ENCODE results near the gene ADAMTSL4.

- TF ChIP-seq CTCF (conservative IDR thresholded peaks at IDR 0.05 in 1 of 2, IDR thresholded peaks at IDR 0.05 in 1 of 2; ENCODE audit: low read depth in 1 of 2, low read length in 2 of 2) (no peak), EZH2 (IDR thresholded peaks at IDR 0.05; ENCODE audit: low read length, missing control alignments) (no peak)
Measured at GRCh38 chr1:150550222-150551050, 1.2 kb downstream of the ADAMTSL4 start.

All from fibroblast of lung (primary cell).